Activated T-helper 17 cell treated with anti-CD3 and anti-CD28 coated beads, Interleukin-2, amount 50 U/mL, for 72 hours (primary cell): Measurements from ENCODE around the gene SNAP25. TPM values are rescaled to one million over a fixed set of nuclear protein-coding genes. Genes with fewer than 3 reads are reported as not detected.

Experiments
- ATAC-seq: fragments of 150-1000 bp; cut with Tn5 transposase; replicated peaks from 2 replicates; pipeline ENCODE4 v1.10.0; 2021; ENCODE audit warnings: mild to moderate bottlenecking, moderate library complexity
- H3K27ac Mint-ChIP-seq: one replicate; pipeline ENCODE4 v1.8.0; 2022; ENCODE audit warnings: mixed read lengths
- H3K27me3 Mint-ChIP-seq: one replicate; pipeline ENCODE4 v1.8.0; 2022; ENCODE audit warnings: mixed read lengths
- H3K36me3 Mint-ChIP-seq: one replicate; pipeline ENCODE4 v1.8.0; 2022; ENCODE audit warnings: low read depth, mild to moderate bottlenecking, mixed read lengths
- H3K4me1 Mint-ChIP-seq: one replicate; pipeline ENCODE4 v1.8.0; 2022; ENCODE audit warnings: mixed read lengths
- H3K4me3 Mint-ChIP-seq: one replicate; pipeline ENCODE4 v1.8.0; 2022; ENCODE audit warnings: mild to moderate bottlenecking, mixed read lengths
- H3K9me3 Mint-ChIP-seq: one replicate; pipeline ENCODE4 v1.8.0; 2022; ENCODE audit warnings: mixed read lengths
- total RNA-seq, 2 donors: library from RNA; stranded (reverse); gene quantifications; one replicate each; pipeline ENCODE4 v1.2.3, GENCODE V29; 2022

SNAP25 gene
- total RNA-seq, 2 donors from 2014 or later = 0.13 to 7.2 TPM

DNA sequence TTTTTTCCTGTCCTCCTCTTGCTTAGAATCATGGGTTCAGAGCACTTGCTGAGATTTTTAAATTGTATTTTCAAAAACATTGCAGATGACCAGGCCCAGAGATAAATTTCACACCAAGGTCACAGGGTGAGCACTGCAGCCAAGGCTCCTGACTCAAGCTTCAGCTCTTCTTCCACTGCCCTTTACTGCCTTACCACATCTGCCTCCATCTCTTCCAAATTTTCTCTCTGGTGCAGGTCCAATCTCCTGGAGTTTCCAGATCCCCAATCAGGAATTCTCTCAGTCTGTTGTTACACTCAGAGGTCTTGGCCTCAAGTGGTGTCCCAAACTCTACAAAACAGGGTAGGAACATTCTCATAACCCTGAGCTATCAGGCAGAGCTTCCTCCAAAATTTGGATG lies 12.7 kb downstream of the SNAP25 start:
- Mint-ChIP-seq H3K27ac (no peak overlapping the region), H3K4me1 (no peaks in the 10 kb centered on the region), H3K4me3 (no peak overlapping the region), H3K27me3 (peaks cover 10% of the 10 kb centered on the region), H3K36me3 (no peaks in the 10 kb centered on the region), H3K9me3 (no peaks in the 10 kb centered on the region)
- no peak for ATAC-seq

- Mint-ChIP-seq H3K27me3 (peaks cover 17% of the 10 kb centered on the region), H3K9me3 (no peaks in the 10 kb centered on the region), H3K27ac (no peak overlapping the region), H3K4me1 (no peaks in the 10 kb centered on the region), H3K36me3 (no peaks in the 10 kb centered on the region), H3K4me3 (no peak overlapping the region)
- no peak for ATAC-seq
These were observed 18.2 kb downstream of the SNAP25 start for GRCh38 chr20:10236540-10237533.

- ATAC-seq = no peak
- Mint-ChIP-seq H3K4me1 (no peaks in the 10 kb centered on the region), H3K27ac (no peak overlapping the region), H3K36me3 (no peaks in the 10 kb centered on the region), H3K4me3 (no peak overlapping the region), H3K27me3 (peaks cover 14% of the 10 kb centered on the region), H3K9me3 (no peaks in the 10 kb centered on the region)
These were observed 21.3 kb downstream of the SNAP25 start for GRCh38 chr20:10239954-10240353.

DNA sequence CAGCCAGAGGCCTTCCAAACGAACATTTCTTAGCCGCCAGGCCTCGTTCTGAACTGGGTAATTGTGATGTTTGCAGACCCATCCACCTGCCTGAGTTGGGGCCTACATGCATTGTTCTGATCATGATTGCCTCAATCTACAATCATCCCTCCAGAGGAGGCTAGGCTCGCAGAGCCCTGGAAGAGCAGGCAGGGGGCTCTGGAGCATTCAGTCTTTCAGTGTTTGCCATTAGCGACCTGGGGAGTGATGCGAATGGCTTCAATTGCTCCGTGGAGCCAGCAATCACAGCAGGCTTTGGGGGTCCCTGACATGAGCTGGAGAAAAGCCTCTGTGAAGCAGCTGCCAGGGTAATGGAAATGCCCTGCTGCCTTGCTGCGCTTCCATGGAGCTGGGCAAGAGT lies 22.0 kb downstream of the SNAP25 start:
- H3K4me1 Mint-ChIP-seq = no peaks in the 10 kb centered on the region
- H3K27ac Mint-ChIP-seq = no peak overlapping the region
- H3K36me3 Mint-ChIP-seq = no peaks in the 10 kb centered on the region
- ATAC-seq = no peak
- peaks cover 17% of the 10 kb centered on the region for H3K27me3 Mint-ChIP-seq
- H3K9me3 Mint-ChIP-seq = no peaks in the 10 kb centered on the region
- H3K4me3 Mint-ChIP-seq = no peak overlapping the region

- no peak overlapping the region for H3K27ac Mint-ChIP-seq
- no peaks in the 10 kb centered on the region for H3K4me1 Mint-ChIP-seq
- ATAC-seq = no peak
- H3K27me3 Mint-ChIP-seq = peaks cover 14% of the 10 kb centered on the region
- H3K9me3 Mint-ChIP-seq = no peaks in the 10 kb centered on the region
- no peaks in the 10 kb centered on the region for H3K36me3 Mint-ChIP-seq
- no peak overlapping the region for H3K4me3 Mint-ChIP-seq
These were observed 23.5 kb downstream of the SNAP25 start for GRCh38 chr20:10242166-10242565.

DNA sequence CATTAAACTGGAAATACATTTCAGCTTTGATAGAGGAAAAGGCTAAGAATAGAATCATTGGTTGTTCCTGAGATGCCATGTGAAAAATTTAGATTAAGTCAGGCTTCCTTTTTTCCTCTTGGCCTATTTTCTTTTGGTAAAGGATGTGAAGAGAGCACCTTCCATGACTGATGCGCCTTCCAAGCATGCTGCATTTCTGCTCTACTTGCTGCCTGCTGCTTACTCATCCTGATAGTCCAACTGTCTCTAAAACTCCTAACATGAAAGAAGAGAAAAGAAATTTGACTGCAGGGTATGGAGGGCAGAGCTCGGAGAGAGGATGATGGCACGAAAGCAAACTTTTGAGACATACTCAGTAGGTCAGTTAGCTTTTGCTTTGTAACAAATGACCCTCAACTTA lies 28.8 kb downstream of the SNAP25 start:
- Mint-ChIP-seq H3K27me3 (peaks cover 3% of the 10 kb centered on the region), H3K4me3 (no peak overlapping the region), H3K4me1 (no peaks in the 10 kb centered on the region), H3K36me3 (no peaks in the 10 kb centered on the region), H3K9me3 (no peaks in the 10 kb centered on the region), H3K27ac (no peak overlapping the region)
- no peak for ATAC-seq

DNA sequence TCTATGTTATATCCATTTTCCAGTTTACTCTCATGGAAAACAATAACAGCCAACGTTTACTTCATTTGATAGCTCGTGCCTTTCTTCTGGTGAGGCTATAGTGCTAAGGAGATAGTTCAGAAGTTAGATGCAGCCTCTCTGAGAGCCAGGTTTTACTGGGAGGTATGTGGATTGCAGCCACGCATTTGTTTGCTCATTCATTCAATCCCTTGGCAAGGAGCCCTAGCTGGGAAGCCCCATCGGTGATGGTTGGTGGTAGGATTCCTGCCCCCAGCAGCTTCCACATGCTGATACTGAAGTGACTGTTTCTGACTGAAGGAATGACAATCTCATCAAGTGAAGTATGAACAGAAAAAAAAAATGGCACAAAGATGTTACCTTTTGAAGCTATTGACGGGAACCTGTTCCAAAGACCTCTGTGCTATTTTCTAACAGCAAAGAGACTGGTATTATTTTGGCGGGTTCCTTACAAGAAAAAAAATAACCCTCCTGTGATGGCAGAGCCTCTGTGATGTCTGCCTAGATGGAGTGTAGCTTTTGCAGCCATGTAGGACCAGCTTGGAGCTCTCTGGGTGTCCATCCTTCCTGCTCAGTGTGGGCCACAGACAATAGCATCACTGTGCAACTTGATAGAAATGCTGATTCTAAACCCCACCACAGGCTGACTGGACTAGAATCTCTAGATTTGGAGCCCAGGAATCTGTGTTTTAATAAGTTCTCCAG lies 30.6 kb downstream of the SNAP25 start:
- Mint-ChIP-seq H3K27ac (no peak overlapping the region), H3K4me1 (no peaks in the 10 kb centered on the region), H3K36me3 (no peaks in the 10 kb centered on the region), H3K4me3 (no peak overlapping the region), H3K27me3 (peaks cover 5% of the 10 kb centered on the region), H3K9me3 (no peaks in the 10 kb centered on the region)
- no peak for ATAC-seq

DNA sequence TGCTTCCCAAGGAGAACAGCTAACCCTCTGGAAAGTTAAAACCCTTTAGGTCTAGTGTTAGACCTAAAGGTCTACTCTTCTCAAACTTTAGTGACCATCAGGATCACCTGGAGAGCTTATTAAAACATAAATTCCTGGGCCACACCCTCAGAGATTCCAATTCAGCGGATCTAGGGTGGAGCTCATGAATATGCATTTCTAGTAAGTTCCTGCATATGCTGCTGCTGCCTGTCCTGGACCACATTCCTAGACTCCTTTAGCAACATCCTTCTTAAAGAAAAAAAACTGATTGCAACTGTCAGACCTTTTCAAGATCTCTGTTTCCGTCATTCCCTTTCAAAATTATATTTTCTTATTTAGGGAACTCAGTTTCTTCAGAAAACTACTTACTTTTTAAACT lies 31.2 kb downstream of the SNAP25 start:
- no peaks in the 10 kb centered on the region for H3K36me3 Mint-ChIP-seq
- H3K9me3 Mint-ChIP-seq = no peaks in the 10 kb centered on the region
- no peak overlapping the region for H3K4me3 Mint-ChIP-seq
- ATAC-seq = no peak
- no peaks in the 10 kb centered on the region for H3K4me1 Mint-ChIP-seq
- peaks cover 8% of the 10 kb centered on the region for H3K27me3 Mint-ChIP-seq
- H3K27ac Mint-ChIP-seq = no peak overlapping the region

DNA sequence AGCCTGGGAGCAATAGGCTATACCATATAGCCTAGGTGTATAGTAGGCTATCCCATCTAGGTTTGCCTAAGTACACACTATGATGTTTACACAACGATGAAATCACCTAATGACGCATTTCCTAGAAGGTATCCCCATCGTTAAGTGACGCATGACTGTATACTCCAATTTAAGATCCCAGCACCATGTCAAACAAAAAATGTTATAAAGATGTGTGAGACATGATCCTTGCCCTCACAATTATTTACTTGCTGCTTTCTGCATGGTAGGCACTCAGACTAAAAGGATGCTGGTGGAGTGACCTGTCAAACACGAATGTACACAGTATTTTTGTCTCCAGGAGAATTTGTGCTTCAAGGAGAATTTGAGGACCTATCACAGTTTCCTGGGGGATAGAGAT lies 32.3 kb downstream of the SNAP25 start:
- H3K27me3 Mint-ChIP-seq = peaks cover 4% of the 10 kb centered on the region
- no peak overlapping the region for H3K27ac Mint-ChIP-seq
- no peak overlapping the region for H3K4me3 Mint-ChIP-seq
- no peaks in the 10 kb centered on the region for H3K4me1 Mint-ChIP-seq
- H3K9me3 Mint-ChIP-seq = no peaks in the 10 kb centered on the region
- no peaks in the 10 kb centered on the region for H3K36me3 Mint-ChIP-seq
- ATAC-seq = no peak

GRCh38 chr20:10253780-10254179 lies 35.1 kb downstream of the SNAP25 start:
- no peaks in the 10 kb centered on the region for H3K36me3 Mint-ChIP-seq
- H3K4me1 Mint-ChIP-seq = no peaks in the 10 kb centered on the region
- ATAC-seq = no peak
- H3K9me3 Mint-ChIP-seq = no peaks in the 10 kb centered on the region
- H3K4me3 Mint-ChIP-seq = no peak overlapping the region
- peaks cover 4% of the 10 kb centered on the region for H3K27me3 Mint-ChIP-seq
- H3K27ac Mint-ChIP-seq = no peak overlapping the region

DNA sequence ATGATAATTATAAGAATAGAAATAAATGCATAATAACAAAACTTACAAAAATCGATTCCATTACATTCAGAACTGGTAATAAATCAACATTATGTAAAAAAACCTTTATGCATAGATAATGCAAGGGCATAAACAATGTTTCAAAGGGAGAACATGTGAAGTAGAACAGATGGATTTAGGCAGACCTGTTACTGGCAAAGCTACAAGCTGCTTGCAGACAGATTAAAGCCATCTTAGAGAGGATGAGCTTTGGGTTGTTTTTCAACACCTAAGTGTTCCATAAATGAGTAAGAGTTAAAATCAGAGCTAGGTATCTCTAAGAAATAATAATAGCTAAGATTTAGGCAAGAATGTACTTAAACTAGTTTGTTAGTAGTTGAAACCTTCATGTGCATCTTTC lies 37.2 kb downstream of the SNAP25 start:
- peaks cover 4% of the 10 kb centered on the region for H3K27me3 Mint-ChIP-seq

DNA sequence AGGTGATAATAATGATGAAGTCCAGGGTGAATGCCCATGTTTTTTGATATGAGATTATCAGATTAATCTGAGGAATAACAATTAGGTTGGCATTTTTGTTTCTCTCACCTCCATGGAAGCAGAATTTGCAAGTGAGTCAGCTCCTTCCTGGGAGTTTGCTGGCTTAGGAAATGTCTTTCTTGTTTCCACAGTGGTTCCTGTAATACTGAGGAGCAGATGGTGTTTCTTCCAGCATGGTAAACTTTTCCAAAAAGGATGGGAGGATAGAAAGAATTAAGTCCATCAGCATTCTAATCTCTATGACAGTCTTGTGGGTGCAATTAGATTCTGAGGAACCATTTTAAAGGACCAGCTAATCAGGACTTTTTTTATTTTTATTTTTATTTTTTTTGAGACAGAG lies 40.5 kb downstream of the SNAP25 start:
- H3K9me3 Mint-ChIP-seq = no peaks in the 10 kb centered on the region
- peaks cover 7% of the 10 kb centered on the region for H3K27me3 Mint-ChIP-seq
- no peak overlapping the region for H3K4me3 Mint-ChIP-seq
- no peak for ATAC-seq
- H3K36me3 Mint-ChIP-seq = no peaks in the 10 kb centered on the region
- H3K27ac Mint-ChIP-seq = no peak overlapping the region
- H3K4me1 Mint-ChIP-seq = no peaks in the 10 kb centered on the region

More for the DNA sequence above, 37.2 kb downstream of the SNAP25 start:
- H3K9me3 Mint-ChIP-seq = no peaks in the 10 kb centered on the region
- no peaks in the 10 kb centered on the region for H3K4me1 Mint-ChIP-seq
- H3K36me3 Mint-ChIP-seq = no peaks in the 10 kb centered on the region
- no peak for ATAC-seq
- no peak overlapping the region for H3K4me3 Mint-ChIP-seq
- H3K27ac Mint-ChIP-seq = no peak overlapping the region

DNA sequence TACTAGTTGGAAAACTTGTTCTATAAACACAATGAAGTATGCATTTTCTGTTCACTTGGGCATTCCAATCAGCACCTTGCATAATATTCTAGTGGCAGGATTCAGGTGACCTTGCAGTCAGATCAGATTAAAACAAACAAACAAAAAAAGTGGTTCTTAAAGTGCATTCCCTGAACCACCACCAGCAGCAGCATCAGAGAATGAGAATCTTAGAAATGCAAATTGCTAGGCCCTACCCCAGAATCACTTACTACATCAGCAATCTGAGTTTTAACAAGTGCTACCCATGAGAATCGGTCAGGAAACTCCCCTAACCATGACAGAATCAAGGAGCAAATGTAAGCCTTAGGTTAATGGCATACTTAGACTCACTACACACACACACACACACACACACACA lies 41.7 kb downstream of the SNAP25 start:
- Mint-ChIP-seq H3K4me1 (no peaks in the 10 kb centered on the region), H3K36me3 (no peaks in the 10 kb centered on the region), H3K9me3 (no peaks in the 10 kb centered on the region), H3K27ac (no peak overlapping the region), H3K27me3 (peaks cover 7% of the 10 kb centered on the region), H3K4me3 (no peak overlapping the region)
- no peak for ATAC-seq

DNA sequence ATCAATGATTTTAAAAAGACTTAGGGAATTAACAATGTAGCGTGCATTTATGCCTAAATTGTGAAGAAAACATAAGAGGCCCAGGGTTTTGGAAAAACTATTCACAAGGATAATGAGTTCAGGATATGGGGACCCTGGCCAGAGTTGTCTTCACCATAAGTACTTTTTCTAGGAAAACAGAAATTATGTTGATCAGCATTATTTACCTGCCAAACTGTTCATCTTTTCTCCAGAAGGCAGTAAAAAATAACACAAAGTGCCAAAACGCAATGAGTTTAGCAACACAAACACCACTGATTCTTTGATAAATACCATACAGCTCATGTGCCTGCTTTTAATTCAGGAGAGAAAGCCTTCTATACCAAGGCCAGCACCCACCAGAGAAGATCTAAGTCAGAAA lies 43.1 kb downstream of the SNAP25 start:
- Mint-ChIP-seq H3K27me3 (peaks cover 12% of the 10 kb centered on the region), H3K36me3 (no peaks in the 10 kb centered on the region), H3K4me1 (no peaks in the 10 kb centered on the region), H3K27ac (no peak overlapping the region), H3K9me3 (no peaks in the 10 kb centered on the region), H3K4me3 (no peak overlapping the region)
- no peak for ATAC-seq
